Stomach (tissue), 9 donors: Measurements from ENCODE around the gene ARL15. TPM values are rescaled to one million over a fixed set of nuclear protein-coding genes. Genes with fewer than 3 reads are reported as not detected.

ENCODE experiments used
- DNase-seq, 2 donors: peaks; one replicate each; pipeline versions ENCODE4 v3.0.0 to v3.0.0-alpha.2; 2013 to 2019
- H3K27ac ChIP-seq, 5 donors: fragments of 200-600 bp in 4 of 5; sonication (generic) in 4 of 5; one replicate each; pipeline ENCODE4 v1.5.1; 2013 to 2019; ENCODE audit warnings: mild to moderate bottlenecking in 1 of 5, moderate library complexity in 1 of 5
- H3K27me3 ChIP-seq, 3 donors: fragments of 200-600 bp; sonication (generic); one replicate each; pipeline ENCODE4 v1.5.1; 2017 to 2019; ENCODE audit warnings: mixed run types in 1 of 3
- H3K36me3 ChIP-seq, 4 donors: fragments of 200-600 bp; sonication (generic); 1 replicate in 3 of 4; 2 replicates in 1 of 4; pipeline ENCODE4 v1.5.1; 2016 to 2019
- H3K4me1 ChIP-seq, 4 donors: fragments of 200-600 bp; sonication (generic); one replicate each; pipeline ENCODE4 v1.5.1; 2016 to 2019
- H3K4me3 ChIP-seq, 4 donors: fragments of 200-600 bp; sonication (generic) in 3 of 4; one replicate each; pipeline ENCODE4 v1.5.1; 2016 to 2019; ENCODE audit warnings: mild to moderate bottlenecking in 1 of 4
- H3K9me3 ChIP-seq, 4 donors: fragments of 200-600 bp; sonication (generic); one replicate each; pipeline ENCODE4 v1.5.1; 2016 to 2019
- CTCF ChIP-seq, 7 experiments: fragments of 450-650 bp in 4 of 7; fragments of 200-600 bp in 3 of 7; sonication (generic) in 3 of 7; IDR thresholded peaks; one replicate each; pipeline ENCODE4 v1.5.1; 2016 to 2019; ENCODE audit warnings: antibody characterized with exemption in 7 of 7, control low read depth in 2 of 7, mild to moderate bottlenecking in 1 of 7
- EP300 ChIP-seq: sonication (generic); formaldehyde crosslinking; IDR thresholded peaks from one replicate; pipeline ENCODE4 v1.6.1; 2017; ENCODE audit warnings: antibody characterized with exemption
- POLR2A ChIP-seq, 4 donors: fragments of 450-650 bp; IDR thresholded peaks; one replicate each; pipeline ENCODE4 v1.6.1; 2016; ENCODE audit warnings: antibody characterized with exemption in 4 of 4, control low read depth in 2 of 4, mild to moderate bottlenecking in 1 of 4, moderate library complexity in 1 of 4
- POLR2AphosphoS5 ChIP-seq, 3 donors: sonication (generic); formaldehyde crosslinking; IDR thresholded peaks; one replicate each; pipeline ENCODE4 v1.6.1; 2016; ENCODE audit warnings: antibody characterized with exemption in 3 of 3
- WGBS, 5 donors: extraction: QIAGEN DNeasy Blood & Tissue Kit in 3 of 5; methylation state at CpG; one replicate each; pipeline versions ENCODE4 v1.1.5 to v1.1.7; 2013 to 2018; 5-methylcytosine and 5-hydroxymethylcytosine counted together
- intact Hi-C: fragments of 100-400 bp; cut with DNase I; formaldehyde crosslinking; loops from one replicate; pipeline ENCODE4 v1.15.1; 2023; ENCODE audit warnings: low total_unique reads
- polyA plus RNA-seq, 3 donors: library from polyadenylated mRNA; stranded (reverse); fragments of 200-250 nt; gene quantifications; one replicate each; pipeline ENCODE4 v1.2.3, GENCODE V29; 2013
- total RNA-seq, 5 donors: library from RNA; depleted of rRNA; stranded (reverse); fragments of >200 nt; gene quantifications; one replicate each; pipeline versions ENCODE4 v1.1.0 to v1.2.3, GENCODE V29; 2014 to 2016
- donor health status: healthy with polysubstance abuse.
- donor health status: Bipolar disorder and iron deficiency.
- donor health status: healthy.

ARL15 gene
- total and polyA plus RNA-seq, 8 donors = 1.7 to 72.7 (median 12.6) TPM

GRCh38 chr5:53927668-53928247 lies 382.6 kb downstream of the ARL15 start:
- H3K9me3 ChIP-seq = no peaks in the 10 kb centered on the region
- H3K27ac ChIP-seq = no peak overlapping the region
- DNase-seq = no peak
- TF ChIP-seq CTCF (IDR thresholded peaks at IDR 0.05) = no peak
- no peak for TF ChIP-seq POLR2A (IDR thresholded peaks at IDR 0.05)
- TF ChIP-seq POLR2AphosphoS5 (IDR thresholded peaks at IDR 0.05) = no peak
- no peak for TF ChIP-seq EP300
- intact Hi-C loops = no loop called here
- 92 to 94% (median 93%) methylated on average over 6 of the region's 6 CpGs for WGBS, 5 donors
- no peaks in the 10 kb centered on the region for H3K27me3 ChIP-seq
- H3K4me1 ChIP-seq = peaks cover 0 to 7% (median 0%) of the 10 kb centered on the region in 4 donors
- H3K4me3 ChIP-seq = no peak overlapping the region
- no peaks in the 10 kb centered on the region for H3K36me3 ChIP-seq

- no peak for DNase-seq
- 93 to 99% (median 98%) methylated on average over 3 to 4 of the region's 4 CpGs for WGBS, 5 donors
- peaks cover 0 to 7% (median 0%) of the 10 kb centered on the region in 4 donors for H3K4me1 ChIP-seq
- no peak overlapping the region for H3K27ac ChIP-seq
- no peaks in the 10 kb centered on the region for H3K27me3 ChIP-seq
- no peaks in the 10 kb centered on the region for H3K36me3 ChIP-seq
- H3K9me3 ChIP-seq = no peaks in the 10 kb centered on the region
- no peak overlapping the region for H3K4me3 ChIP-seq
- TF ChIP-seq EP300 (no peak), CTCF (IDR thresholded peaks at IDR 0.05) (no peak), POLR2AphosphoS5 (IDR thresholded peaks at IDR 0.05) (no peak), POLR2A (IDR thresholded peaks at IDR 0.05) (no peak)
- intact Hi-C loops = no loop called here
Observed at GRCh38 chr5:53926026-53926425, 384.3 kb downstream of the ARL15 start.

- intact Hi-C loops = no loop called here
- DNase-seq = peak in 1 of 2 donors; percentile 30
- Histone ChIP-seq H3K4me1 (peaks cover 0 to 7% (median 0%) of the 10 kb centered on the region in 4 donors), H3K27ac (no peak overlapping the region), H3K9me3 (no peaks in the 10 kb centered on the region), H3K4me3 (no peak overlapping the region), H3K36me3 (no peaks in the 10 kb centered on the region), H3K27me3 (no peaks in the 10 kb centered on the region)
- 51 to 84% (median 77%) methylated on average over 2 of the region's 2 CpGs for WGBS, 5 donors
- TF ChIP-seq CTCF (IDR thresholded peaks at IDR 0.05) = no peak
Observed at GRCh38 chr5:53924392-53924791, 386.0 kb downstream of the ARL15 start.

GRCh38 chr5:53923961-53924360 lies 386.4 kb downstream of the ARL15 start:
- TF ChIP-seq EP300 = no peak
- no peak for TF ChIP-seq POLR2A (IDR thresholded peaks at IDR 0.05)
- TF ChIP-seq CTCF (IDR thresholded peaks at IDR 0.05) = no peak
- TF ChIP-seq POLR2AphosphoS5 (IDR thresholded peaks at IDR 0.05) = no peak

More at GRCh38 chr5:53923961-53924360, 386.4 kb downstream of the ARL15 start:
- Histone ChIP-seq H3K36me3 (no peaks in the 10 kb centered on the region), H3K27ac (no peak overlapping the region), H3K4me3 (no peak overlapping the region), H3K27me3 (no peaks in the 10 kb centered on the region), H3K9me3 (no peaks in the 10 kb centered on the region), H3K4me1 (peaks cover 0 to 7% (median 0%) of the 10 kb centered on the region in 4 donors)
- DNase-seq = peak in 1 of 2 donors; percentile 43
- intact Hi-C loops = no loop called here
- 68 to 82% (median 76%) methylated on average over 6 of the region's 6 CpGs for WGBS, 5 donors
